DOHH2 (cell line): ENCODE measurements around the gene RAB10.

ENCODE experiments used
- H3F3A ChIP-seq: fragments of 200-600 bp; sonication (generic), shearing (Covaris generic); 2 replicates; pipeline ENCODE4 v1.6.0; 2016; ENCODE audit warnings: antibody characterized with exemption, mild to moderate bottlenecking; ENCODE audit not compliant: control insufficient read depth, insufficient read depth
- H3K27ac ChIP-seq: fragments of 200-600 bp; sonication (generic); 2 replicates; pipeline ENCODE4 v1.5.1; 2014; ENCODE audit warnings: low read depth, mild to moderate bottlenecking, low read length, moderate library complexity
- H3K27me3 ChIP-seq: fragments of 200-600 bp; sonication (generic); 2 replicates; pipeline ENCODE4 v1.6.1; 2014; ENCODE audit warnings: mild to moderate bottlenecking, low read length, mixed read lengths; ENCODE audit not compliant: control insufficient read depth
- H3K36me3 ChIP-seq: fragments of 200-600 bp; sonication (generic); 2 replicates; pipeline ENCODE4 v1.6.1; 2014; ENCODE audit warnings: mild to moderate bottlenecking, low read length, moderate library complexity, mixed read lengths; ENCODE audit not compliant: control insufficient read depth
- H3K4me1 ChIP-seq: fragments of 200-600 bp; sonication (generic); 2 replicates; pipeline ENCODE4 v1.6.1; 2014; ENCODE audit warnings: mild to moderate bottlenecking, low read length, mixed read lengths; ENCODE audit not compliant: control insufficient read depth
- H3K4me2 ChIP-seq: fragments of 200-600 bp; sonication (generic); 2 replicates; pipeline ENCODE4 v1.6.0; 2014; ENCODE audit warnings: mild to moderate bottlenecking, low read length, moderate library complexity
- H3K4me3 ChIP-seq: fragments of 200-600 bp; sonication (generic); 2 replicates; pipeline ENCODE4 v1.5.1; 2014; ENCODE audit warnings: mild to moderate bottlenecking, low read length, mixed read lengths
- H3K79me2 ChIP-seq: fragments of 200-600 bp; sonication (generic); 2 replicates; pipeline ENCODE4 v1.6.1; 2014; ENCODE audit warnings: mild to moderate bottlenecking, low read length, mixed read lengths; ENCODE audit not compliant: control insufficient read depth
- H3K9me2 ChIP-seq: fragments of 200-600 bp; sonication (generic); replicated peaks from 2 replicates; pipeline ENCODE4 v1.6.1; 2014; ENCODE audit warnings: mild to moderate bottlenecking, low read length, mixed read lengths; ENCODE audit not compliant: control insufficient read depth
- H3K9me3 ChIP-seq: fragments of 200-600 bp; sonication (generic); 2 replicates; pipeline ENCODE4 v1.6.1; 2014; ENCODE audit warnings: antibody characterized with exemption, low read length, mixed read lengths; ENCODE audit not compliant: control insufficient read depth, insufficient read depth
- H4K20me1 ChIP-seq: fragments of 200-600 bp; sonication (generic); 2 replicates; pipeline ENCODE4 v1.6.0; 2014; ENCODE audit warnings: low read depth, mild to moderate bottlenecking, antibody characterized with exemption, low read length, moderate library complexity; ENCODE audit not compliant: control insufficient read depth, insufficient read depth
- CTCF ChIP-seq: fragments of 200-600 bp; sonication (generic); IDR thresholded peaks from one replicate; pipeline ENCODE4 v1.5.1; 2014; ENCODE audit warnings: antibody characterized with exemption, mild to moderate bottlenecking, low read depth, low read length; ENCODE audit not compliant: poor library complexity, severe bottlenecking
- EZH2phosphoT487 ChIP-seq: fragments of 200-600 bp; sonication (generic); IDR thresholded peaks from 2 replicates; pipeline ENCODE4 v1.6.1; 2017; ENCODE audit warnings: borderline replicate concordance, mild to moderate bottlenecking, antibody characterized with exemption, low read length, moderate library complexity, mixed read lengths

RAB10 gene

GRCh38 chr2:26126074-26126473, 92.2 kb downstream of the RAB10 start:
- Histone ChIP-seq H3K4me3 (no peak overlapping the region), H3K36me3 (peaks cover 37% of the 10 kb centered on the region), H3F3A (no peaks in the 10 kb centered on the region; the same call in 1 of the 2 replicates), H3K4me2 (no peak overlapping the region), H3K4me1 (peaks cover 6% of the 10 kb centered on the region), H3K9me3 (no peaks in the 10 kb centered on the region), H4K20me1 (peaks cover 11% of the 10 kb centered on the region), H3K27me3 (no peaks in the 10 kb centered on the region), H3K27ac (no peak overlapping the region), H3K9me2 (no peaks in the 10 kb centered on the region), H3K79me2 (peaks cover 12% of the 10 kb centered on the region; the same call in 1 of the 2 replicates)
- TF ChIP-seq CTCF (no peak), EZH2phosphoT487 (no peak)

- TF ChIP-seq CTCF (no peak), EZH2phosphoT487 (no peak)
- Histone ChIP-seq H3K9me2 (no peaks in the 10 kb centered on the region), H4K20me1 (peaks cover 8% of the 10 kb centered on the region), H3K27ac (no peak overlapping the region), H3K27me3 (no peaks in the 10 kb centered on the region), H3K36me3 (peaks cover 42% of the 10 kb centered on the region), H3F3A (no peaks in the 10 kb centered on the region; the same call in 1 of the 2 replicates), H3K4me2 (no peak overlapping the region), H3K4me3 (no peak overlapping the region), H3K4me1 (peaks cover 6% of the 10 kb centered on the region), H3K9me3 (no peaks in the 10 kb centered on the region), H3K79me2 (peaks cover 9% of the 10 kb centered on the region; the same call in 1 of the 2 replicates)
Observed at GRCh38 chr2:26128176-26128575, 94.3 kb downstream of the RAB10 start.

- H3K4me1 ChIP-seq: no peaks in the 10 kb centered on the region
- H3K27me3 ChIP-seq: no peaks in the 10 kb centered on the region
- no peak overlapping the region for H3K4me3 ChIP-seq
- no peaks in the 10 kb centered on the region for H3F3A ChIP-seq
- H3K4me2 ChIP-seq: no peak overlapping the region
- H3K9me2 ChIP-seq: no peaks in the 10 kb centered on the region
- no peaks in the 10 kb centered on the region for H3K79me2 ChIP-seq
- no peaks in the 10 kb centered on the region for H3K9me3 ChIP-seq
- H3K36me3 ChIP-seq: peaks cover 47% of the 10 kb centered on the region
- no peaks in the 10 kb centered on the region for H4K20me1 ChIP-seq
- no peak for TF ChIP-seq CTCF
- no peak for TF ChIP-seq EZH2phosphoT487
- H3K27ac ChIP-seq: no peak overlapping the region
Observed at GRCh38 chr2:26130763-26131162, 96.9 kb downstream of the RAB10 start.

- no peaks in the 10 kb centered on the region for H3K79me2 ChIP-seq
Observed at GRCh38 chr2:26136451-26136850, 102.6 kb downstream of the RAB10 start.

More at GRCh38 chr2:26136451-26136850, 102.6 kb downstream of the RAB10 start:
- no peaks in the 10 kb centered on the region for H3K9me2 ChIP-seq
- peaks cover 25% of the 10 kb centered on the region for H3K36me3 ChIP-seq
- no peaks in the 10 kb centered on the region for H3K9me3 ChIP-seq
- no peaks in the 10 kb centered on the region for H3K4me1 ChIP-seq
- H4K20me1 ChIP-seq: 0 out of 2 replicates have a peak, but pooled peaks cover under 1% of the 10 kb centered on the region
- H3F3A ChIP-seq: 0 out of 2 replicates have a peak, but pooled peaks cover under 1% of the 10 kb centered on the region
- H3K4me3 ChIP-seq: no peak overlapping the region
- no peaks in the 10 kb centered on the region for H3K27me3 ChIP-seq
- H3K27ac ChIP-seq: no peak overlapping the region
- TF ChIP-seq CTCF: no peak
- no peak for TF ChIP-seq EZH2phosphoT487
- H3K4me2 ChIP-seq: no peak overlapping the region
